Calu3 (cell line): ENCODE measurements around the gene SERHL2. TPM values are rescaled to one million over a fixed set of nuclear protein-coding genes. Genes with fewer than 3 reads are reported as not detected.
A peak's percentile ranks its signal among the peaks of the same experiment; 100 is the strongest.
"Not testable (repeated sequence)": the region's sequence is repeated elsewhere in the genome, so short reads cannot be mapped to it uniquely, and the experiment has no call there.

Experiments
- Bru-seq: library from RNA; stranded (reverse); fragments of 400-500 nt; gene quantifications from one replicate; lab custom pipeline; 2021; lab: Mats Ljungman, UMichigan
- BruChase-seq, 2 experiments: library from RNA; stranded (reverse); fragments of 400-500 nt; gene quantifications; one replicate each; lab custom pipeline; 2021; lab: Mats Ljungman, UMichigan
- BruUV-seq: library from RNA; stranded (reverse); fragments of 400-500 nt; replicated peaks from 2 replicates; lab custom pipeline; 2021; lab: Mats Ljungman, UMichigan
- CTCF ChIA-PET: fragments of 300-600 bp; sonication (Branson Sonifier 250); formaldehyde crosslinking; loops from one replicate; lab custom pipeline; 2022; ENCODE audit warnings: antibody characterized with exemption; lab: Charles Lee
- DNase-seq: peaks from one replicate; pipeline ENCODE4 v3.0.0; 2022
- H3K27ac Mint-ChIP-seq: one replicate; pipeline ENCODE4 v1.8.0; 2022; ENCODE audit warnings: mixed read lengths; ENCODE audit not compliant: unreplicated experiment
- H3K27me3 Mint-ChIP-seq: one replicate; pipeline ENCODE4 v1.8.0; 2022; ENCODE audit warnings: mixed read lengths; ENCODE audit not compliant: unreplicated experiment
- H3K36me3 Mint-ChIP-seq: one replicate; pipeline ENCODE4 v1.8.0; 2022; ENCODE audit warnings: mild to moderate bottlenecking, moderate library complexity, mixed read lengths; ENCODE audit not compliant: insufficient read depth, unreplicated experiment
- H3K4me1 Mint-ChIP-seq: one replicate; pipeline ENCODE4 v1.8.0; 2022; ENCODE audit warnings: mild to moderate bottlenecking, low read depth, mixed read lengths; ENCODE audit not compliant: unreplicated experiment
- H3K4me3 Mint-ChIP-seq: one replicate; pipeline ENCODE4 v1.8.0; 2022; ENCODE audit warnings: mild to moderate bottlenecking, low read depth, moderate library complexity, mixed read lengths; ENCODE audit not compliant: unreplicated experiment
- H3K9me3 Mint-ChIP-seq: one replicate; pipeline ENCODE4 v1.8.0; 2022; ENCODE audit warnings: low read depth, mixed read lengths; ENCODE audit not compliant: unreplicated experiment
- CTCF ChIP-seq: fragments of 200-600 bp; IDR thresholded peaks from one replicate; pipeline ENCODE4 v1.8.0; 2022; ENCODE audit warnings: antibody characterized with exemption; ENCODE audit not compliant: unreplicated experiment
- intact Hi-C: fragments of 100-400 bp; cut with micrococcal nuclease; formaldehyde crosslinking; loops from one replicate; pipeline ENCODE4 v1.10.0; 2022; ENCODE audit not compliant: unreplicated experiment
- long read RNA-seq: library from polyadenylated mRNA; stranded (forward); transcript quantifications from one replicate; pipeline ENCODE4 v2.0.0, GENCODE V29; 2022
- total RNA-seq: library from RNA; stranded (reverse); gene quantifications from 2 replicates; pipeline ENCODE4 v1.2.3, GENCODE V29; 2022

The SERHL2 gene
- 0.45 and 0.76 TPM in 2 replicates for total RNA-seq
- percentile 13 among the genes with signal in this experiment for Bru-seq, nascent RNA
- percentile 9 among the genes with signal in this experiment for BruChase-seq, experiment 1, labeled RNA remaining after a 6-hour chase
- percentile 11 among the genes with signal in this experiment for BruChase-seq, experiment 2, labeled RNA remaining after a 2-hour chase
- long read RNA-seq, partial matches to known transcripts, result 0 of 6 reads
- long read RNA-seq, other reads (novel, unspliced or antisense), result 6 of 6 reads

- intact Hi-C loops, result no loop called here
- no peak for TF ChIP-seq CTCF
- peak; percentile 89 for DNase-seq
- Mint-ChIP-seq H3K27ac (no peak within 1 kb of the TSS), H3K9me3 (no peaks in the 10 kb centered on the region), H3K4me1 (no peaks in the 10 kb centered on the region), H3K27me3 (peaks cover 14% of the 10 kb centered on the region), H3K36me3 (peaks cover 13% of the 10 kb centered on the region), H3K4me3 (peak within 1 kb of the TSS; percentile 71)
- CTCF ChIA-PET, result no interaction called here
- no TSS peak for BruUV-seq
Measured at GRCh38 chr22:42553475-42554361, at the start of gene SERHL2. TSS of gene SERHL2 (plus strand) at chr22:42553956. CDS start at chr22:42554021, 65 bp downstream.

GRCh38 chr22:42508327-42508974 lies 45.3 kb upstream of the SERHL2 start:
- H3K27me3 Mint-ChIP-seq, DNase-seq, H3K4me3 Mint-ChIP-seq, H3K9me3 Mint-ChIP-seq, H3K4me1 Mint-ChIP-seq, BruUV-seq, intact Hi-C loops: not testable (repeated sequence)
- Mint-ChIP-seq H3K27ac (peak overlapping the region; percentile 36), H3K36me3 (peaks cover 26% of the 10 kb centered on the region)
- CTCF ChIA-PET, result interaction anchor here (0.6 to 0.7 kb wide), 2 partner anchors 35 to 330 kb away, joined by 3 read pairs; no protein-coding TSS in a partner anchor

GRCh38 chr22:42508975-42509364 lies 44.8 kb upstream of the SERHL2 start:
- DNase-seq, H3K9me3 Mint-ChIP-seq, H3K4me3 Mint-ChIP-seq, H3K27me3 Mint-ChIP-seq, H3K4me1 Mint-ChIP-seq, intact Hi-C loops, CTCF ChIA-PET, BruUV-seq: not testable (repeated sequence)
- Mint-ChIP-seq H3K27ac (peak overlapping the region; percentile 36), H3K36me3 (peaks cover 26% of the 10 kb centered on the region)

- no peak for TF ChIP-seq CTCF
- no TSS peak for BruUV-seq
- CTCF ChIA-PET, result interaction anchor here (0.7 kb wide), 1 partner anchor 10 kb away, joined by 3 read pairs; no protein-coding TSS in a partner anchor
- Mint-ChIP-seq H3K4me1 (no peaks in the 10 kb centered on the region), H3K4me3 (no peak overlapping the region), H3K36me3 (peaks cover 30% of the 10 kb centered on the region), H3K9me3 (no peaks in the 10 kb centered on the region), H3K27ac (peak overlapping the region; percentile 36), H3K27me3 (no peaks in the 10 kb centered on the region)
- intact Hi-C loops, result no loop called here
- no peak for DNase-seq
Measured at GRCh38 chr22:42509548-42509947, 44.2 kb upstream of the SERHL2 start.

- H3K27ac Mint-ChIP-seq, result no peak overlapping the region
Measured at GRCh38 chr22:42511401-42511891, 42.3 kb upstream of the SERHL2 start.

More at GRCh38 chr22:42511401-42511891, 42.3 kb upstream of the SERHL2 start:
- Mint-ChIP-seq H3K4me3 (no peak overlapping the region), H3K4me1 (no peaks in the 10 kb centered on the region), H3K9me3 (no peaks in the 10 kb centered on the region), H3K36me3 (peaks cover 37% of the 10 kb centered on the region), H3K27me3 (no peaks in the 10 kb centered on the region)
- intact Hi-C loops, result no loop called here
- CTCF ChIA-PET, result no interaction called here
- no peak for TF ChIP-seq CTCF
- DNase-seq, result no peak
- BruUV-seq, result no TSS peak
